HG03558 (cell line): Measurements from ENCODE around the gene HMMR.
"Not testable (repeated sequence)": the region's sequence is repeated elsewhere in the genome, so short reads cannot be mapped to it uniquely, and the experiment has no call there.

Source experiments
- ATAC-seq: cut with Tn5 transposase; IDR thresholded peaks from one replicate; pipeline ENCODE4 v1.9.1; 2021; ENCODE audit warnings: moderate number of reproducible peaks; ENCODE audit not compliant: unreplicated experiment; ENCODE audit errors: extremely low read depth

Gene HMMR

DNA sequence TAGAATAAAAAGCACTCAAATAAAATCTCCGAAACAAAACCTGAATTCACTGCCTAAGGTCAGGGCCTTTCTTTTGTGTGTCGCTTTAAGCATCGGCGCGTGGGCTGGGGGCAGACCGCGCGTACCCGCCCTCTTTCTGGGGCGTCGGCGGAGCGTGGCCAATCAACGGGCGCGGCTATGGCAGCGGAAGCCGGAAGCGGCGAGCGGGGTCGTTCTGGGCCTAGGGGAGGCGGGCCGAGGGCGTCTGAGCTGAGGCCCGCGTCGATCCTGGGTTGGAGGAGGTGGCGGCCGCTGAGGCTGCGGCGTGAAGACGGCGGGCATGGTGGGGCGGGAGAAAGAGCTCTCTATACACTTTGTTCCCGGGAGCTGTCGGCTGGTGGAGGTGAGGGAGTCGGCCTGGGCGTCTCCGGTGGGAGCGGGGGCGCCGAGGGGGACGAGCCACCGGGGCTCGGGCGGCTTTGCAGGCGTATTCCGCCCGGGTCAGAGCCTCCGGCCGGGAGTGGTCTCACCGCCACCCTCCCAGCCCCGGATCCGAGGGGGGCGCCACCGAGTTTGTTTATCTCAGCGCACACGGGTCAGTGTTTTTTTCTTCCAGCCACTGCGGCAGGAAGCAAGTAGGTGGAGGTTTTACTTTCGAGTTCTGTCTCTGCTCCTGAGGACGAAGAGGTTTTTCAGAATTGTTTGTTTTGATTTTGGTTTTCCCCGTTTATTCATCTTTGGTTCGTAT is 45.1 kb downstream of the HMMR start, which contains the start of gene MAT2B:
Gene MAT2B (plus strand): TSS at position 252 of the 727 bp plus-strand sequence. CDS start 68 bp downstream, at position 320.
- ATAC-seq, result peak; percentile 71

DNA sequence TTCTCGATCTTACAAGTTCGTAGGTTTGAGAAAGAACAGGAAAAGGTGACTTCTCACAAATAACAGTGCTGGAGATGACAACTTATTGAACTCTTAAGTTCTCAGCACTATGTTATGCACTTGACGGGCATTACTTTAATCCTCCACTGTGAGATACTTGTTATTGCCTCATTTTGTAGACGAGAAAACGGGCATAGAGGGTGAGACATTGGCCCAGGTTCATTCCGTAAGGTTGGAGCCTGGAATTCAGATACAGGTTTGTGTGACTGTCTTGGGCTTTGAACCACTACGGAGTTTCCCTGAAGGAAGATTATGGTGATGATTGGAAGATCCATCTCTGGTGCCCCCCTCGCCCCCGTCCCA is 45.6 kb downstream of the HMMR start:
- no peak for ATAC-seq

DNA sequence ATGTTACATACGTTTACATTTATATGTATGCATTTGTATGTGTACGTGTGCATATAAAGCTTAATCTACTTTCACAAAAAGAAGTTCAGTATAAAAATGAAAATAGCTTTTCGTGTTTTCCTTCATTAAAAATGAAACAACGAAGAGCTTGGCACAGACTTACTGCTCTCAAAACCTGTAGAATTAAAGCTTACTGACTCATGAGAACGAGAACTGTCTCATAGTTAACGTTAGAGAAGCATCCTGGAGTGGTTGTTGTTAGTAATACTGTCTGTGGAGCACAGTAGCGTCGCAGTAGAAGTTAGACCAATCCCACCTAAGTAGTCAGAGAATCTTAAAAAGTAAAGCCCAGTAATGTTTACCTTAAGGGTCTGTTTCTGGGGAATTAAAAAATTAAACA is 46.3 kb downstream of the HMMR start:
- no peak for ATAC-seq

DNA sequence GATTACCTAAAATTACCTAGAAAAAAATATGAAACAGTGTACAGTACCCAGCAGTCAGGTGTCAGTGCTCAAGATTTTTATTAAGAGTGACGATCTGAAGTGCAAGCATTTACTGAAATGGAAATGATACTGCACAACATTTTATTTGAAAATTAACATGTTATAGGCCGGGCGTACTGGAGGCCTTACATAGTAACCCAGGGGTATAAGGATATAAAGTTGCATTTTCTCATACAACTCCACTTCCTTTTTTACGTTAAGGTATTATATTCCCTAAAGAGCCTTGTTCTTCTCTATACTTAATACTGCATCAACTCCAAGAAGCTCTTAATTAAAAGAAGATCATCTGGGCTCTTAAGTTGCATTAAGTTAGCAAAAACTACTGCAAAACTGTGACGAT is 48.3 kb downstream of the HMMR start:
- no peak for ATAC-seq

DNA sequence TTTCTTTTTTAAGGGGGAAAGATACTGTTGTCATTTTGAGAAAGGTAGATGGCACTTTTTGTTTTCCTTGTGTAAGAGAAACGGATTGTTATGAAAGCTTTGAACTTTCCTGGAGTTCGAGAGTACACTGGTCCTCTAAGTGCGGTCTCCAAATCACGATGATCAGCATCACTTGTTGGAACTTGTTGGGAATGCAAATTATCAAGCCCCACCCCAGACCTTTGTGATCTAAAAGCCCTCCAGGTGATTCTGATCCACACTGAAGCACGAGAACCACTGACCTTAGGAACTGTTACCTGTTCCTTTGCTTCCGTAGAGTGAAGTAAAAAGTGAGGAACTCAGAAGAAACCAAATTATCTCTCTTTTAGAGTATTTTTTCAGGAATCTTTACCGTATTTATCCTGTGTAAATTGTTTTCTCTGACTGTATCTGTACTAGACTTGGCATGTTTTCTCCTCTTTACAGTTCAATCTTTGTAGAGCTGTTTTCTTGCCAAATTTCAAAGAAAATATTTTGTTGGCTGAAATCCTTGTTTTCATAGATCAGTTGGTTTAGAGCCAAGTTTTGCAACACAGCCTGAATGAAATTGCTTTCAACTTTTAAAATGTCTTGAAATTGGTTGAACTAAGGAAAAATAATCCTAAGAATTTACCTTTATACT is 49.0 kb downstream of the HMMR start:
- no peak for ATAC-seq

DNA sequence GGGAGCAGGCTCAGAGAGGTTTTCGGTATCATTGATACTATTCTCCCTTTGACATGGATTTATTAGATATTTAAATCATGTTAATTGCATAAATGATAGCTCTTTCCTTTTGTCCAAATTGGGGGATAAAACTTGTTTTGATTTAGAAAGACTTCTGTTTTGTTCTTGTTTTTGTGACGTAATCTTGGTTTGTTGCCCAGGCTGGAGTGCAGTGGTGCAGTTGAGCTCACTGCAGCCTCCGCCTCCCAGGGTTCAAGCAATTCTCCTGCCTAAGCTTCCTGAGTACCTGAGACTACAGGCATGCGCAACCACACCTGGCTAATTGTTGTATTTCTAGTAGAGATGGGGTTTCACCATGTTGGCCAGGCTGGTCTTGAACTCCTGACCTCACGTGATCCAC is 52.1 kb downstream of the HMMR start:
- ATAC-seq, result no peak

DNA sequence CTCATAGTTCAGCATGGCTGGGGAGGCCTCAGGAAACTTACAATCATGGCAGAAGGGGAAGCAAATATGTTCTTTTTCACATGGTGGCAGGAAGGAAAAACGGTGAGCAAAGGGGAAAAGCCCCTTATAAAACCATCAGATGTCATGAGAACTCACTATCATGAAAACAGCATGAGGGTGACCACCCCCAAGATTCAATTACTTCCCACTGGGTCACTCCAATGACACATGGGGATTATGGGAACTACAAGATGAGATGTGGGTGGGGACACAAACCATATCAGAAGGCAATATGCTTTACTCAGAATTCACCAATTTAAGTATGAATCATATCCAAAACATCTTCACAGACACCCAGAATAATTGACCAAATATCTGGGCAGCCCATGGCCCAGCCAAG is 64.7 kb downstream of the HMMR start:
- ATAC-seq, result no peak

DNA sequence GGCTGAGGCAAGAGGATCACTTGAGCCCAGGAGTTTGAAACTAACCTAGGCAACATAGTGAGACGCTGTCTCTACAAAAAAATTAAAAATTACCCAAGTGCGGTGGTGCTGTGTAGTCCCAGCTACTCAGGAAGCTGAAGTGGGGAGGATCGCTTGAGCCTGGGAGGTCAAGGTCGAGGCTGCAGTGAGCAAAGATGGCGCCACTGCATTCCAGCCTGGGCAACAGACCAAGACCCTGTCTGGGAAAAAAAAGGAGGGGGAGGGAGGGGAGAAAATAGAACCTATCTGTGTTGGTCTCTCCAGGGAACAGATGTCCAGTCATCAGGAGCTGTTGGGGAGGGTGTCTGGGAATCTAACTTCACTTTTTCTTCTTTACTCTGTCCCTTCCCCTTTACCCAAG is 69.3 kb downstream of the HMMR start:
- no peak for ATAC-seq

DNA sequence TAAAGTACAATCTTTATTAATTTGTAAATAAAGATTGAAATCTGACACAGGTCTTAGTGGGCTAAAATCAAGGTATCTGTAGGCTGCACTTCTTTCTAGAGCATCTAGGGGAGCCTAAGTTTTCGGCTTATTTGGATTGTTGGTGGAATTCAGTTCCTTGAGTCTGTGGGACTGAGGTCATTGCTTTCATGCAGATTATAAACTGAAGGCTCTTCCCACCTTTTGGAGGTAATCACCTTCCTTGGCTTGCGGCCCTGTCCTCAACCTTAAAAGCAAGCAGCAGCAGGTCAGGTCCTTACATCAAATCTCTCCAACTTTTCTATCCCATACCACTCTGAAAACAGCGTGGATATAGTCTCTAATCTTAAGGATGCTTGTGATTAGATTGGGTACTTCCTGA is 70.8 kb downstream of the HMMR start:
- ATAC-seq, result no peak

DNA sequence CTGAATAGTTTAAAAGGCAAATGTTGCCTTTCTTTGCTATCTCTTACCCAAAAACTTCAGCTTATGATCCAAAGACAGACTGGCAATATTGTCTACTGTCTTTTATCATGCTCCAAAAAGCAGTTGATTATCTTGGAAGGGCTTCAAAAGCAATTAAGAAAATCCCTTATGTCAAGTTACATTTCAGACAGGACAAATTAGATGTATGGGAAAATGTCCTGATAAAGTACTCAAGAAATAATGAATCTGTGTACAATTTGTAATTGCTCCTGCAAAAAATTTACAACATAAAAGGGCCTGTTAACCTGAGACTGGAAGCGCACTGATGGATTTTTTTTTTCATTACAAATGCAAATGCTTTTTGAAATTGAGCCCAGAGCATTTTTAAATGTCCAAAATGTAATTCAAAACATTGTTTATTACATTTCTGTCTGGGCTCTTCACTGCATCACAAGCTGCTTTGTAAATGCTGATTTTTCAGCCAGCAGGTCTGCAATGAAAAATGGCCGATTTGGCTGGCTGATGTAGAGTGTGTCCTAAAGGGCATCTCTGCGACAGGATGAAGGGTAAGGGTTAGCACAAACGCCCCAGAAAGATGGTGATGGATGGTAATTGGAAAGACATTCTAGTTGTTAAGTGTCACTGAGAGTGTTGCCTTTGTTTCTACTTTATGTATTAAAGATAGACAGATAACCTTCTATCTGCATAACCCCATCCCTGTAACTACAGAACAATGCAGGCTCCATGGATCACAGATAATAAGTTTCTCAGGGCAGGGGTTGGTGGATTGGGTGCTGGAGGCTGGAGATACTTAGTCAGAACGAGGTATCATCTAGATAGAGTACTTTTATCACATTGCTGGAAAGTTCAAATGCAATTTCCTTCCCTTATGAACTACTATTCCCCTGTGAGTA is 72.0 kb downstream of the HMMR start:
- ATAC-seq, result no peak

DNA sequence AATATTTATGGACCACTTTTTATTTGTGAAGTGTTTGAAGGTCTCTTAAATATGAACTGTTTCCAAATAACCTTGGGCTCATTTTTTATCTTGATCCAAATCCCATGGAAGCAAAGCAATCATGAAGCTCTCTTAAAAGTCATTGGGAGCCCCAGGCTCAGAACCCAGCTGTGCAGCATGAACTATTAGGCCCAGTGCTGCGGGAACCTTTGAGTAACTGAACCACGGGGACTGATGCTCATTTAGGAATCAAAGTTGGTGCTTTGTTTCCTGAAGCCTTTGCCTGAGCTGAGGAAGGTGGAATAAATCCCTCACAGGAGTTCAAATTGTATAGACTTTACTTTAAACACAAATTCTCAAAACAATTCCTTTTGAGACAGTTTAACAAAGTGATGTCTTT is 72.8 kb downstream of the HMMR start:
- ATAC-seq, result no peak

DNA sequence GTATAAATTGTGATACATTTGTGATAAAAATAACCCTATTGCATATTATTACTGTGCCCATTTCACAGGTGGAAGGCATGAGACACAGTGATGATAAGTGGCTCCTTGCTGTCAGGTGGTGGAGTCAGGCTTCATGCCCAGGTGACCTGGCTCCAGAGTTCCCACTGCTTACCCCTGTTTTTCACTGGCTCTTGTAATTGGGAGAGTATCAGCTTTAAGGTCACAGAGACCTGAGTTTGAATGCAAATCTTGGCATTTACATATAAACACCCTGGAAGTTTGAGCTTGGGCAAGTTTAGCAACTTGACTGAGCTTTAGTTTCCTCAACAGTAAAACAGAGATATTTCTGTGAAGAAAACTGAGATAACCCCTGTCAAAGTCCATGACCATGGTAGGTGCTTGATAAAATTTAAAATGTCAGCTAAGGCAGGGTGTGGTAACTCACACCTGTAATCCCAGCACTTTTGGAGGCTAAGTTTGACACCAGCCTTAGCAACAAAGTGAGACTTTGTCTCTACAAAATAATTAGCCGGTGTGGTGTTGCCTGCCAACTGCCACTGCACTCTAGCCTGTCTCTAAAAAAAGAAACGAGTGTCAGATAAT is 74.2 kb downstream of the HMMR start:
- ATAC-seq, result no peak

DNA sequence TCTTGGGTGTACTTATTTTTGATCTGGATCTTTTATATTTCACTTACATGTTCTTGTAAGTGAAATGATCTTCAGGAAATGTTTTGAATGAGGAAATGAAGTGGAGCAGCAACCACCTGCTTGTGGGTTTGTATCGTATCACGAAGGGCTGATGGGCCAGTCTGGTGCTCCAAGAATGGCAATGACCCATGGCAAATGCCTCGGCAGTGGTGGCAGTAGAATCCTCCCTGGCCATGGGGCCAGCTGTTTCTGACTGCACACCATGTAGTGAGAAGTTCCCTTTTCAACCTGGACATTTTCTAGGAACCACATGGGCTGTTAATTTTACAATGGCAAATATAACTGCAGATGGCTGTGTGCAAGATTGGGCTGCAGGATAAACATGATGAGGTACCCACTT is 74.9 kb downstream of the HMMR start:
- ATAC-seq, result no peak

DNA sequence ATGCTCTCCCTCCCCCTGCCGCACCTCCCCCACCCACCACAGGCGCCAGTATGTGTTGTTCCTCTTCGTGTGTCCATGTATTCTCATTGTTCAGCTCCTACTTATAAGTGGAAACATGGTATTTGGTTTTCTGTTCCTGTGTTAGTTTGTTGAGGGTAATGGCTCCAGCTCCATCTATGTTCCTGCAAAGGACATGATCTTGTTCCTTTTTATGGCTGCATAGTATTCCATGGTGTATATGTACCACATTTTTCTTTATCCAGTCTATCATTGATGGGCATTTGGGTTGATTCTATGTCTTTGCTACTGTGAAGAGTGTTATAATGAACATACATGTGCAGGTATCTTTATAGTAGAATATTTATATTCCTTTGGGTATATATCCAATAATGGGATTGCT is 76.0 kb downstream of the HMMR start:
- not testable (repeated sequence) for ATAC-seq

DNA sequence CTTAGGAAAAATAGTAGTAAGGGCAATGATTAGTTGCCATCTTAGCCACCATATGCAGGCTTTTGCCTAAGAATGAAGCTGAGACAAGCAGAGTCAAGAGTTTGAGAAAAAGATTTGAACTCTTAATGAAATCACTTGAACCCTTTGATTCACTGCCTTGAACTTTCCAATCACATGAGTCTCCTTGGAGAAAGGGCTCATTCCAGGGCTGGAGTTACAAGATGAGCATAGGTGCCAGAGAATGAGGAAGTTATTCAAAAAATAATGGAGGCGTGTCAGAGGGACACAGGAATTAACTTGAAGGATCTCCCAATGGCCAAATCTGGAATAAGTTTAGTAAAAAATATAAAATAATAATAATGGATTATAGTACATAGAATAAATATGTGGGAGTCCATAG is 80.3 kb downstream of the HMMR start:
- ATAC-seq, result no peak
